NT2/D1 (cell line): ENCODE data around the gene NDUFB5.
A peak's percentile ranks its signal among the peaks of the same experiment; 100 is the strongest.
"Not testable (repeated sequence)": the region's sequence is repeated elsewhere in the genome, so short reads cannot be mapped to it uniquely, and the experiment has no call there.

ENCODE experiments used
- DNase-seq: peaks from one replicate; pipeline ENCODE4 v3.0.0-alpha.2; 2011; ENCODE audit warnings: low read depth, low spot score
- H3K27me3 ChIP-seq: 2 replicates; pipeline ENCODE4 v1.6.0; 2011; ENCODE audit warnings: mild to moderate bottlenecking; ENCODE audit not compliant: insufficient read length, insufficient read depth
- H3K36me3 ChIP-seq: 2 replicates; pipeline ENCODE4 v1.6.1; 2011; ENCODE audit warnings: mild to moderate bottlenecking, low read length, mixed read lengths; ENCODE audit not compliant: insufficient read depth, insufficient read length
- H3K4me1 ChIP-seq: 2 replicates; pipeline ENCODE4 v1.5.1; 2011; ENCODE audit not compliant: insufficient read depth, insufficient read length
- H3K4me3 ChIP-seq: 2 replicates; pipeline ENCODE4 v1.5.1; 2011; ENCODE audit warnings: low read depth; ENCODE audit not compliant: insufficient read length
- H3K9ac ChIP-seq: 2 replicates; pipeline ENCODE4 v1.6.0; 2011; ENCODE audit warnings: low read depth; ENCODE audit not compliant: insufficient read length
- H3K9me3 ChIP-seq: 2 replicates; pipeline ENCODE4 v1.5.1; 2011; ENCODE audit warnings: mild to moderate bottlenecking, low read length; ENCODE audit not compliant: insufficient read depth
- SUZ12 ChIP-seq: IDR thresholded peaks from 2 replicates; pipeline ENCODE4 v1.6.1; 2011; ENCODE audit not compliant: insufficient read length, insufficient read depth; ENCODE audit errors: extremely low read depth
- YY1 ChIP-seq: IDR thresholded peaks from 2 replicates; pipeline ENCODE4 v1.6.1; 2011; ENCODE audit not compliant: insufficient read length, insufficient read depth
- ZNF274 ChIP-seq: IDR thresholded peaks from 2 replicates; pipeline ENCODE4 v1.6.1; 2011; ENCODE audit warnings: mild to moderate bottlenecking, low read depth, low read length

NDUFB5 gene

DNA sequence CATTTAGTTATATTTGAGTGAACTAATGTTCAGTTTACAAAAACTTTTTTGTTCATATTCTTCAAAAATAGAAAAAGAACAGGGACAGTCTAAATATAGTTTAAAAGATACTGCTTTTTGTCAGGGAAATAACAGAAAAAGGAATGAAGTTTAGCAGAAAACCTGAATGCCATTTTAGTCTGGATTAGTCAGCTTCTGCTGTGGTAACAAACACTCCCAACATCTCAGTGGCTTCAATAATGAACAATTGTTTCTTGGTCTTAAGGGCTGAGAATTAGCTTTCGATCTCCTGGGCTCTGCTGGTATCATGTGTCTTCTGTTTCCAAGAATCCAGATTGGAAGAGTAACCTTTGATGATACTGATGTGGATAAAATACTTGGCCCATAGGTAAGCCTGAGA is 35.9 kb downstream of the NDUFB5 start:
- no peaks in the 10 kb centered on the region for H3K9me3 ChIP-seq
- H3K36me3 ChIP-seq: no peaks in the 10 kb centered on the region
- TF ChIP-seq SUZ12: no peak
- no peak for TF ChIP-seq ZNF274
- no peak for TF ChIP-seq YY1
- H3K27me3 ChIP-seq: no peaks in the 10 kb centered on the region
- no peak for DNase-seq
- no peak overlapping the region for H3K4me3 ChIP-seq
- H3K4me1 ChIP-seq: no peaks in the 10 kb centered on the region
- no peak overlapping the region for H3K9ac ChIP-seq

DNA sequence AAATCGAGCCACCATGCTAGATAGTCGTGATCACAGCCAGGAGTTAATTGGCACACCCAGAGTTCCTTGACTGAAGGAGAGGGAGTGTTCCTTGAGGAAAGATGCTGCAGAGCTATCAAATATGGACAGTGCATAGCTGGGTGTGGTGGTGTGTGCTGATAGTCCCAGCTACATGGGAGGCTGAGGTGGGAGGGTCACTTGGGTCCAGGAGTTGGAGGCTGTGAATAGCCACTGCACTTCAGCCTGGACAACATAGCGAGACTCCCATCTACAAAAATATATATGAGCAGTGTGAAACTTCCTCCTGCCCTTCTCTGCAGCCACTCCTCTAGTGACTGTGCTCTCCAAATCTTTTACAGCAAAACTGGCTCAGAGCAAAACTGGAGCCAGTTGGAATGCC is 38.3 kb downstream of the NDUFB5 start:
- TF ChIP-seq ZNF274: no peak
- no peak for TF ChIP-seq YY1
- TF ChIP-seq SUZ12: no peak
- H3K4me1 ChIP-seq: no peaks in the 10 kb centered on the region
- H3K9ac ChIP-seq: no peak overlapping the region
- no peak overlapping the region for H3K4me3 ChIP-seq
- no peaks in the 10 kb centered on the region for H3K9me3 ChIP-seq
- H3K36me3 ChIP-seq: no peaks in the 10 kb centered on the region
- no peaks in the 10 kb centered on the region for H3K27me3 ChIP-seq
- no peak for DNase-seq

DNA sequence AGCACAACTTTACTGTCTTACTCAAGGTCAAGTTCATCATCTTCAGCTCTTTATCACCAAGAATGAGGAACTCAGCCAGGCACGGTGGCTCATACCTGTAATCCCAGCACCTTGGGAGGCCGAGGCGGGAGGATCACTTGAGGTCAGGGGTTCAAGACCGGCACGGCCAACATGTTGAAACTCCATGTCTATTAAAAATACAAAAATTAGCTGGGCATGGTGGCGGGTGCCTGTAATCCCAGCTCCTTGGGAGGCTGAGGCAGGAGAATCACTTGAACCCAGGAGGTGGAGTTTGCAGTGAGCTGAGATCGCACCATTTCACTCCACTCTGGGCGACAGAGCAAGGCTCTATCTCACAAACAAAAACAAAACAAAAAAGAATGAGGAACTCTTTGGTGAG is 39.2 kb downstream of the NDUFB5 start:
- not testable (repeated sequence) for H3K9ac ChIP-seq, H3K4me1 ChIP-seq, DNase-seq, H3K36me3 ChIP-seq, H3K27me3 ChIP-seq, H3K9me3 ChIP-seq, H3K4me3 ChIP-seq

GRCh38 chr3:179646177-179646576 is 41.6 kb downstream of the NDUFB5 start:
- no peak for TF ChIP-seq ZNF274
- TF ChIP-seq YY1: no peak
- no peak for TF ChIP-seq SUZ12
- H3K9ac ChIP-seq: no peak overlapping the region

GRCh38 chr3:179651687-179652446 is 47.3 kb downstream of the NDUFB5 start:
- Histone ChIP-seq H3K36me3 (peaks cover 5% of the 10 kb centered on the region), H3K4me3 (peak overlapping the region; percentile 95), H3K9ac (peak overlapping the region; percentile 71), H3K27me3 (no peaks in the 10 kb centered on the region), H3K4me1 (no peaks in the 10 kb centered on the region), H3K9me3 (no peaks in the 10 kb centered on the region)
- DNase-seq: no peak
- TF ChIP-seq ZNF274 (no peak), YY1 (no peak)

More at GRCh38 chr3:179646177-179646576, 41.6 kb downstream of the NDUFB5 start:
- H3K9me3 ChIP-seq: no peaks in the 10 kb centered on the region
- H3K36me3 ChIP-seq: no peaks in the 10 kb centered on the region
- no peaks in the 10 kb centered on the region for H3K4me1 ChIP-seq
- H3K4me3 ChIP-seq: no peak overlapping the region
- DNase-seq: no peak
- H3K27me3 ChIP-seq: no peaks in the 10 kb centered on the region

GRCh38 chr3:179652447-179653095 is 48.0 kb downstream of the NDUFB5 start, which contains the start of gene USP13:
Gene USP13, plus strand, starts transcription at chr3:179653040. Its CDS starts 186 bp downstream, at chr3:179653226.
- H3K9me3 ChIP-seq: no peaks in the 10 kb centered on the region
- no peak for TF ChIP-seq YY1
- no peak for TF ChIP-seq ZNF274
- no peak for TF ChIP-seq SUZ12
- no peaks in the 10 kb centered on the region for H3K4me1 ChIP-seq
- peaks cover 6% of the 10 kb centered on the region for H3K36me3 ChIP-seq
- H3K27me3 ChIP-seq: no peaks in the 10 kb centered on the region
- peak within 1 kb of the TSS; percentile 95 for H3K4me3 ChIP-seq
- peak within 1 kb of the TSS; percentile 97 for H3K9ac ChIP-seq
- DNase-seq: peak; percentile 59

DNA sequence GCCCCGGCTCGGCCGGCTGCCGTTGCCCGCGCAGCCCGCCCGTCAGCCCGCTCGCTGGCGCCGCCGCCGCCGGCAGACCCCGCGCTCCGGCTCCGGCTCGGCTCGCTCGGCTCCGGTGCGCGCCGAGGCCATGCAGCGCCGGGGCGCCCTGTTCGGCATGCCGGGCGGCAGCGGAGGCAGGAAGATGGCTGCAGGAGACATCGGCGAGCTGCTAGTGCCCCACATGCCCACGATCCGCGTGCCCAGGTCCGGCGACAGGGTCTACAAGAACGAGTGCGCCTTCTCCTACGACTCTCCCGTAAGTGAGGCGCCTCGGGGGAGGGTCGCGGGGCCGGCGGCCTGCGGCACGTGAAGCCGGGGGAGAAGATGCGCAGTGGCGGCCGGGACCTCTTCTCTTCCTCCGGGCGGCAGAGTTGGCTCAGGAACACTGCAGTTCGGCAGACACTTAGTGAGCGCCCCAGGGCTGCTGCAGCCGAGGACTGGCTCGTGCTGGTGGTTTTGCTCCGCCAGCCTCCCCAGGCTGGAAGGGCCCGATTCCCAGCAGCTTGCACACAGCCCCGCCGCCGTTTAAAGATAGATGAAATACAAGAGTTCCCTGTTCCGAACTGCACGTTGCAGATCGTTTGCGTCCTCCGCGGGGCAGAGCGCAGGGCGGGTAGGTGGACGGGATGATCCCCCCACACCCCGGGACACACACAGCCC is 48.7 kb downstream of the NDUFB5 start:
- no peaks in the 10 kb centered on the region for H3K27me3 ChIP-seq
- peaks cover 6% of the 10 kb centered on the region for H3K36me3 ChIP-seq
- TF ChIP-seq ZNF274 (no peak), SUZ12 (no peak), YY1 (no peak)
- no peaks in the 10 kb centered on the region for H3K9me3 ChIP-seq
- H3K4me3 ChIP-seq: peak overlapping the region; percentile 95
- H3K9ac ChIP-seq: peak overlapping the region; percentile 97
- H3K4me1 ChIP-seq: no peaks in the 10 kb centered on the region
- peak; percentile 47 for DNase-seq
